ENCODE results near the gene PRR27.
"Not testable (repeated sequence)": the region's sequence is repeated elsewhere in the genome, so short reads cannot be mapped to it uniquely, and the experiment has no call there.

Gene PRR27

GRCh38 chr4:70203601-70204000 is 49.6 kb downstream of the PRR27 start:
- no peak for DNase-seq (ENCODE audit: low spot score)

GRCh38 chr4:70212752-70213151 is 58.7 kb downstream of the PRR27 start:
- DNase-seq (ENCODE audit: low spot score) = not testable (repeated sequence)

Measured in putamen (tissue), 1 donor.